Smooth muscle cell (in vitro differentiated cells): Measurements from ENCODE around the gene P2RX4. TPM values are rescaled to one million over a fixed set of nuclear protein-coding genes. Genes with fewer than 3 reads are reported as not detected.
"Not testable (repeated sequence)": the region's sequence is repeated elsewhere in the genome, so short reads cannot be mapped to it uniquely, and the experiment has no call there.

Experiments
- DNase-seq: peaks from one replicate; lab custom pipeline; 2025; ENCODE audit not compliant: unreplicated experiment; lab: John Stamatoyannopoulos, UW
- H2AFZ ChIP-seq: fragments of 200-600 bp; sonication (generic); 2 replicates; pipeline ENCODE4 v1.6.0; 2016; ENCODE audit warnings: antibody characterized with exemption, low read depth, mild to moderate bottlenecking
- H3F3A ChIP-seq: fragments of 200-600 bp; sonication (generic); 2 replicates; pipeline ENCODE4 v1.6.0; 2017; ENCODE audit warnings: antibody characterized with exemption, low read depth
- H3K27ac ChIP-seq: fragments of 200-600 bp; sonication (generic); 2 replicates; pipeline ENCODE4 v1.5.1; 2016; ENCODE audit warnings: low read depth, mild to moderate bottlenecking
- H3K27me3 ChIP-seq: fragments of 200-600 bp; sonication (generic); 2 replicates; pipeline ENCODE4 v1.6.1; 2016; ENCODE audit warnings: low read depth, mild to moderate bottlenecking
- H3K36me3 ChIP-seq: fragments of 200-600 bp; sonication (generic); 2 replicates; pipeline ENCODE4 v1.5.1; 2016; ENCODE audit warnings: low read depth
- H3K4me1 ChIP-seq: fragments of 200-600 bp; sonication (generic); 2 replicates; pipeline ENCODE4 v1.5.1; 2016; ENCODE audit warnings: low read depth
- H3K4me2 ChIP-seq: fragments of 200-600 bp; sonication (generic); 2 replicates; pipeline ENCODE4 v1.6.0; 2016; ENCODE audit warnings: mild to moderate bottlenecking
- H3K4me3 ChIP-seq: fragments of 200-600 bp; sonication (generic); 2 replicates; pipeline ENCODE4 v1.5.1; 2016; ENCODE audit warnings: mild to moderate bottlenecking
- H3K79me2 ChIP-seq: fragments of 200-600 bp; sonication (generic); 2 replicates; pipeline ENCODE4 v1.6.0; 2016; ENCODE audit warnings: low read depth, mild to moderate bottlenecking
- H3K9ac ChIP-seq: fragments of 200-600 bp; sonication (generic); 2 replicates; pipeline ENCODE4 v1.6.0; 2016; ENCODE audit warnings: low read depth
- H3K9me3 ChIP-seq: fragments of 200-600 bp; sonication (generic); replicated peaks from 2 replicates; pipeline ENCODE4 v1.5.1; 2016; ENCODE audit warnings: low read depth
- H4K20me1 ChIP-seq: fragments of 200-600 bp; sonication (generic); 2 replicates; pipeline ENCODE4 v1.6.0; 2016; ENCODE audit warnings: low read depth
- WGBS: methylation state at CpG from one replicate; pipeline ENCODE4 v1.1.7; 2016; ENCODE audit warnings: low lambda C conversion rate; 5-methylcytosine and 5-hydroxymethylcytosine counted together
- polyA plus RNA-seq: library from polyadenylated mRNA; unstranded; fragments of >200 nt; fragmentation: Nextera tagmentation; extraction: Ambion mirVana; gene quantifications from 2 replicates; pipeline ENCODE4 v1.2.1, GENCODE V29; 2016
- total RNA-seq: library from RNA; depleted of rRNA; stranded (reverse); fragments of >200 nt; gene quantifications from 2 replicates; pipeline ENCODE4 v1.2.3, GENCODE V29; 2014
- TF ChIP-seq, protein P1 (sequence below): fragments of 200-600 bp; sonication (generic); IDR thresholded peaks from 2 replicates; pipeline ENCODE4 v1.5.1; 2017; ENCODE audit warnings: borderline replicate concordance, mild to moderate bottlenecking, antibody characterized with exemption; ENCODE audit not compliant: insufficient read depth, poor library complexity, severe bottlenecking

P2RX4 gene
- total and polyA plus RNA-seq, 2 experiments from 2014 or later, result 20.6 to 32.2 TPM

DNA sequence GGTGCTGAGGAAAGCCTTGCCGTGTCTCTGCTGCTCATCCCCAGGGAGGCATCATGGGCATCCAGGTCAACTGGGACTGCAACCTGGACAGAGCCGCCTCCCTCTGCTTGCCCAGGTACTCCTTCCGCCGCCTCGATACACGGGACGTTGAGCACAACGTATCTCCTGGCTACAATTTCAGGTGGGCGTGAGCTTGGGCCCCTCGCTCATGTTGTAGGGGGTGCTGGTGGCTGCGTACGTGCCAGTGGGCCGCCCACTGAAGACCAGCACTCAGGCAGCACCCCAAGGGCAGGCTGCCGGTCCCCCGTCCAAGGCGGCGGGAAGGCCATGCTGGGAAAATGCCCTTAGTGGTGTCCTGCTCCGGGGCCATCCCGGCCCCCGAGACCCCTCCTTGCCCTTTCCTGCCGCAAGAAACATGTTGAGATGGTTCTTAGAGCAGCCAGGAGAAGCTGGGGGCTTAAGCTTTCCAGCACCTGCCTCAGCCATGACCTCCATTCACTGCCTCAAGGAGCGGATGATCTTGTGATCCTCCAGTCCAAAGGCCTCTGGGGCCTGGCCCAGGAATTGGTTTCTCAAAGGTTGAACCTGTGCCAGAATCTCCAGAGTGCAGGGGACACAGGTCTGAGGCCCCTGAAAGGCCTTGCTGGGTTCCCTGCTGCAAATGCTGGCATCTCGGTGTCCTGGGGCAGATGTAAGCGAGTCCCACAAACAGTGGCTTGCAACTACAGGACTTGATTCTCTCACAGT lies 19.2 kb downstream of the P2RX4 start:
- Histone ChIP-seq H4K20me1 (no peaks in the 10 kb centered on the region), H3K36me3 (no peaks in the 10 kb centered on the region), H3K27me3 (no peaks in the 10 kb centered on the region), H3K27ac (peak overlapping the region; percentile 44), H3K9me3 (no peaks in the 10 kb centered on the region), H3K4me3 (no peak overlapping the region), H3K9ac (no peak overlapping the region), H3K4me1 (no peaks in the 10 kb centered on the region), H3K4me2 (no peak overlapping the region), H3F3A (no peaks in the 10 kb centered on the region), H3K79me2 (no peaks in the 10 kb centered on the region), H2AFZ (no peak overlapping the region)
- TF ChIP-seq, protein P1, sequence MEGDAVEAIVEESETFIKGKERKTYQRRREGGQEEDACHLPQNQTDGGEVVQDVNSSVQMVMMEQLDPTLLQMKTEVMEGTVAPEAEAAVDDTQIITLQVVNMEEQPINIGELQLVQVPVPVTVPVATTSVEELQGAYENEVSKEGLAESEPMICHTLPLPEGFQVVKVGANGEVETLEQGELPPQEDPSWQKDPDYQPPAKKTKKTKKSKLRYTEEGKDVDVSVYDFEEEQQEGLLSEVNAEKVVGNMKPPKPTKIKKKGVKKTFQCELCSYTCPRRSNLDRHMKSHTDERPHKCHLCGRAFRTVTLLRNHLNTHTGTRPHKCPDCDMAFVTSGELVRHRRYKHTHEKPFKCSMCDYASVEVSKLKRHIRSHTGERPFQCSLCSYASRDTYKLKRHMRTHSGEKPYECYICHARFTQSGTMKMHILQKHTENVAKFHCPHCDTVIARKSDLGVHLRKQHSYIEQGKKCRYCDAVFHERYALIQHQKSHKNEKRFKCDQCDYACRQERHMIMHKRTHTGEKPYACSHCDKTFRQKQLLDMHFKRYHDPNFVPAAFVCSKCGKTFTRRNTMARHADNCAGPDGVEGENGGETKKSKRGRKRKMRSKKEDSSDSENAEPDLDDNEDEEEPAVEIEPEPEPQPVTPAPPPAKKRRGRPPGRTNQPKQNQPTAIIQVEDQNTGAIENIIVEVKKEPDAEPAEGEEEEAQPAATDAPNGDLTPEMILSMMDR, result no peak
- no peak for DNase-seq
- WGBS, result 99% methylated on average over 24 of the region's 24 CpGs

GRCh38 chr12:121229826-121230537 lies 20.1 kb downstream of the P2RX4 start:
- Histone ChIP-seq H3K4me2 (peak overlapping the region; percentile 38), H3K27ac (peak overlapping the region; percentile 44)
- not testable (repeated sequence) for H3K4me1 ChIP-seq, H3K4me3 ChIP-seq, H2AFZ ChIP-seq, H4K20me1 ChIP-seq, H3F3A ChIP-seq, H3K9me3 ChIP-seq, H3K36me3 ChIP-seq, H3K27me3 ChIP-seq, H3K9ac ChIP-seq, H3K79me2 ChIP-seq
- TF ChIP-seq, protein P1, result peak; percentile 87
- 35% methylated on average over 19 of the region's 19 CpGs for WGBS
- DNase-seq, result peak; percentile 26

DNA sequence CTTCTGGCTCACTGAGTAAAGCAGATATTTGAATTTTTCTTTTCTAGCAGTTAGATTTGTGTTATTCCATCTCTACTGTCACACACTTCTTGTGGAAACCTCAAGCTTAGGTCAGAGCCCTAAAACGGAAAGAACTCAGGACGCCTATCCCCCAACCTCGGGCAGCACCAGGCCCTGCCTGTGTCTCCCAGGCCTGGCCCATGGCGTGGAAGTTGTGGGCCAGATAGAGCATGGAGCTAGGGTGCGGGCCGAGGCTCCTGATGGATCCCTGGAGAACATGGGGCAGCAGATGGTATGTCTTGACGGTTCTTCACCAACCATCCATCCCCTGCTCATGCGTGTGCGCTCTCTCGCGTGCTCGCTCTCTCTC lies 20.6 kb downstream of the P2RX4 start:
- no peaks in the 10 kb centered on the region for H3K79me2 ChIP-seq
- no peaks in the 10 kb centered on the region for H4K20me1 ChIP-seq
- H3K27ac ChIP-seq, result no peak overlapping the region
- no peak overlapping the region for H3K4me2 ChIP-seq
- no peak overlapping the region for H3K9ac ChIP-seq
- TF ChIP-seq, protein P1, result no peak
- no peaks in the 10 kb centered on the region for H3K36me3 ChIP-seq
- 93% methylated on average over 12 of the region's 12 CpGs for WGBS
- no peak overlapping the region for H2AFZ ChIP-seq
- H3F3A ChIP-seq, result no peaks in the 10 kb centered on the region
- no peak for DNase-seq
- H3K9me3 ChIP-seq, result no peaks in the 10 kb centered on the region
- no peaks in the 10 kb centered on the region for H3K27me3 ChIP-seq
- no peak overlapping the region for H3K4me3 ChIP-seq
- H3K4me1 ChIP-seq, result no peaks in the 10 kb centered on the region
